GM08714 (cell line): ENCODE data around the gene PRODH2.

Source experiments
- H3K4me3 ChIP-seq: fragments of 200-500 bp; sonication (Bioruptor generic); 2 replicates; pipeline ENCODE4 v1.5.1; 2014; ENCODE audit warnings: mild to moderate bottlenecking, low read length, inconsistent platforms
- ZNF274 ChIP-seq: IDR thresholded peaks from 2 replicates; pipeline ENCODE4 v1.6.1; 2012; ENCODE audit warnings: mild to moderate bottlenecking, low read depth, low read length

PRODH2 gene

GRCh38 chr19:35812220-35813042, at the start of gene PRODH2:
Gene PRODH2, minus strand, starts transcription at chr19:35812845. Its CDS starts 40 bp downstream, at chr19:35812805.
- H3K4me3 ChIP-seq, result no peak within 1 kb of the TSS

GRCh38 chr19:35861640-35862160, 49.1 kb upstream of the PRODH2 start:
- no peak overlapping the region for H3K4me3 ChIP-seq
- TF ChIP-seq ZNF274, result no peak

More at GRCh38 chr19:35812220-35813042, at the start of gene PRODH2:
- TF ChIP-seq ZNF274, result no peak

- TF ChIP-seq ZNF274, result no peak
- H3K4me3 ChIP-seq, result no peak overlapping the region
Observed at GRCh38 chr19:35860818-35861639, 48.4 kb upstream of the PRODH2 start.

- H3K4me3 ChIP-seq, result no peak overlapping the region
Observed at GRCh38 chr19:35860436-35860817, 47.8 kb upstream of the PRODH2 start.

GRCh38 chr19:35859414-35859813, 46.8 kb upstream of the PRODH2 start:
- TF ChIP-seq ZNF274, result no peak
- no peak overlapping the region for H3K4me3 ChIP-seq

More at GRCh38 chr19:35860436-35860817, 47.8 kb upstream of the PRODH2 start:
- no peak for TF ChIP-seq ZNF274

- H3K4me3 ChIP-seq, result no peak overlapping the region
- no peak for TF ChIP-seq ZNF274
Observed at GRCh38 chr19:35858311-35858710, 45.7 kb upstream of the PRODH2 start.

- no peak for TF ChIP-seq ZNF274
- H3K4me3 ChIP-seq, result no peak within 1 kb of the TSS; the same call in 1 of the 2 replicates
Observed at GRCh38 chr19:35856546-35857149, 44.0 kb upstream of the PRODH2 start, which contains the start of gene KIRREL2. Gene KIRREL2, plus strand, starts transcription at chr19:35856911. Its CDS starts 209 bp downstream, at chr19:35857120.

GRCh38 chr19:35853038-35853756, 40.6 kb upstream of the PRODH2 start:
- H3K4me3 ChIP-seq, result no peak overlapping the region
- TF ChIP-seq ZNF274, result no peak

GRCh38 chr19:35852029-35852780, 39.6 kb upstream of the PRODH2 start, which contains the start of gene NPHS1:
Gene NPHS1, minus strand, starts transcription at chr19:35852504. Its CDS starts 667 bp downstream, at chr19:35851837.
- TF ChIP-seq ZNF274, result no peak
- no peak within 1 kb of the TSS for H3K4me3 ChIP-seq

- no peak overlapping the region for H3K4me3 ChIP-seq
Observed at GRCh38 chr19:35851213-35852028, 38.8 kb upstream of the PRODH2 start.

GRCh38 chr19:35848919-35849505, 36.4 kb upstream of the PRODH2 start:
- no peak for TF ChIP-seq ZNF274
- H3K4me3 ChIP-seq, result no peak overlapping the region

More at GRCh38 chr19:35851213-35852028, 38.8 kb upstream of the PRODH2 start:
- no peak for TF ChIP-seq ZNF274
